Mesendoderm (in vitro differentiated cells): Measurements from ENCODE around the gene GPC1.

ENCODE experiments used
- DNase-seq: peaks from one replicate; pipeline ENCODE4 v3.0.0; 2013
- H2AK5ac ChIP-seq: 2 replicates; pipeline ENCODE4 v1.6.1; 2013; ENCODE audit warnings: low read length, inconsistent platforms
- H2BK120ac ChIP-seq: 2 replicates; pipeline ENCODE4 v1.6.1; 2013; ENCODE audit warnings: low read depth, mild to moderate bottlenecking, low read length, moderate library complexity, mixed read lengths
- H2BK15ac ChIP-seq: replicated peaks from 2 replicates; pipeline ENCODE4 v1.6.1; 2013; ENCODE audit warnings: low read depth, mild to moderate bottlenecking, moderate library complexity
- H2BK5ac ChIP-seq: 2 replicates; pipeline ENCODE4 v1.6.1; 2013; ENCODE audit warnings: low read length, inconsistent platforms
- H3K18ac ChIP-seq: 2 replicates; pipeline ENCODE4 v1.6.1; 2013; ENCODE audit warnings: mild to moderate bottlenecking, low read length, mixed read lengths
- H3K23ac ChIP-seq: one replicate; pipeline ENCODE4 v1.6.1; 2013; ENCODE audit warnings: low read length
- H3K27ac ChIP-seq: 2 replicates; pipeline ENCODE4 v1.5.1; 2013; ENCODE audit warnings: low read depth, mild to moderate bottlenecking, inconsistent platforms, low read length, moderate library complexity
- H3K27me3 ChIP-seq: 2 replicates; pipeline ENCODE4 v1.6.1; 2013; ENCODE audit warnings: low read length, control low read depth, mild to moderate bottlenecking, inconsistent platforms; ENCODE audit not compliant: insufficient read depth, poor library complexity
- H3K36me3 ChIP-seq: 2 replicates; pipeline ENCODE4 v1.6.1; 2013; ENCODE audit warnings: low read length, inconsistent platforms; ENCODE audit not compliant: control insufficient read depth, insufficient read depth
- H3K4ac ChIP-seq: one replicate; pipeline ENCODE4 v1.6.1; 2013; ENCODE audit warnings: low read depth, mild to moderate bottlenecking, low read length, moderate library complexity
- H3K4me1 ChIP-seq: 2 replicates; pipeline ENCODE4 v1.6.1; 2013; ENCODE audit warnings: low read depth, low read length, inconsistent platforms; ENCODE audit not compliant: control insufficient read depth
- H3K4me2 ChIP-seq: 2 replicates; pipeline ENCODE4 v1.6.1; 2013; ENCODE audit warnings: low read length
- H3K4me3 ChIP-seq: 2 replicates; pipeline ENCODE4 v1.5.1; 2013; ENCODE audit warnings: mild to moderate bottlenecking, low read length
- H3K56ac ChIP-seq: one replicate; pipeline ENCODE4 v1.6.1; 2013; ENCODE audit warnings: low read length
- H3K79me1 ChIP-seq: 2 replicates; pipeline ENCODE4 v1.6.1; 2013; ENCODE audit warnings: low read length, inconsistent platforms
- H3K79me2 ChIP-seq: 2 replicates; pipeline ENCODE4 v1.6.1; 2013; ENCODE audit warnings: mild to moderate bottlenecking, low read length; ENCODE audit not compliant: control insufficient read depth, insufficient read depth
- H3K9ac ChIP-seq: 2 replicates; pipeline ENCODE4 v1.6.1; 2013; ENCODE audit warnings: low read length, inconsistent platforms
- H4K5ac ChIP-seq: one replicate; pipeline ENCODE4 v1.6.1; 2013; ENCODE audit warnings: low read length
- H4K8ac ChIP-seq: one replicate; pipeline ENCODE4 v1.6.1; 2013; ENCODE audit warnings: low read depth, mild to moderate bottlenecking, control low read depth, low read length, moderate library complexity
- WGBS: extraction: QIAGEN DNeasy Blood & Tissue Kit; methylation state at CpG from one replicate; pipeline ENCODE4 v1.1.7; 2013; ENCODE audit warnings: low lambda C conversion rate, missing lambda C conversion rate; ENCODE audit not compliant: insufficient coverage; ENCODE audit errors: extremely low coverage; 5-methylcytosine and 5-hydroxymethylcytosine counted together
- small RNA-seq: library from polyadenylated mRNA; stranded (forward); fragments of <200 nt; extraction: miRNeasy Mini kit (QIAGEN cat#:217004); gene quantifications from one replicate; pipeline ENCODE3, GENCODE V24; 2013; ENCODE audit not compliant: insufficient read depth

Gene GPC1

GRCh38 chr2:240512666-240513535, 77.4 kb downstream of the GPC1 start:
- H3K9ac ChIP-seq, result no peak overlapping the region
- H2BK5ac ChIP-seq, result no peak overlapping the region
- no peak overlapping the region for H2BK120ac ChIP-seq
- no peak overlapping the region for H4K8ac ChIP-seq
- H3K23ac ChIP-seq, result no peak overlapping the region
- no peak overlapping the region for H3K27ac ChIP-seq
- H3K56ac ChIP-seq, result no peak overlapping the region
- DNase-seq, result no peak
- WGBS, result no CpG with 5 or more reads among the region's 21 CpGs
- H3K4me3 ChIP-seq, result no peak overlapping the region
- H3K79me2 ChIP-seq, result no peaks in the 10 kb centered on the region
- H3K27me3 ChIP-seq, result no peaks in the 10 kb centered on the region
- H2BK15ac ChIP-seq, result no peak overlapping the region
- H3K4me2 ChIP-seq, result no peak overlapping the region
- H3K18ac ChIP-seq, result no peak overlapping the region
- no peak overlapping the region for H3K4ac ChIP-seq
- no peaks in the 10 kb centered on the region for H3K79me1 ChIP-seq
- H2AK5ac ChIP-seq, result no peak overlapping the region
- no peaks in the 10 kb centered on the region for H3K4me1 ChIP-seq
- no peaks in the 10 kb centered on the region for H3K36me3 ChIP-seq
- H4K5ac ChIP-seq, result no peak overlapping the region

GRCh38 chr2:240513549-240514287, 78.3 kb downstream of the GPC1 start:
- Histone ChIP-seq H2AK5ac (no peak overlapping the region), H2BK120ac (no peak overlapping the region), H3K4me3 (no peak overlapping the region), H3K23ac (no peak overlapping the region), H3K4me1 (no peaks in the 10 kb centered on the region), H3K4ac (no peak overlapping the region), H3K79me2 (no peaks in the 10 kb centered on the region), H3K56ac (no peak overlapping the region), H4K5ac (no peak overlapping the region), H2BK5ac (no peak overlapping the region), H3K27ac (no peak overlapping the region), H2BK15ac (no peak overlapping the region), H3K4me2 (no peak overlapping the region), H3K79me1 (no peaks in the 10 kb centered on the region), H3K27me3 (no peaks in the 10 kb centered on the region), H4K8ac (no peak overlapping the region), H3K9ac (no peak overlapping the region), H3K18ac (no peak overlapping the region), H3K36me3 (no peaks in the 10 kb centered on the region)
- DNase-seq, result peak; percentile 70
- WGBS, result no CpG with 5 or more reads among the region's 13 CpGs

DNA sequence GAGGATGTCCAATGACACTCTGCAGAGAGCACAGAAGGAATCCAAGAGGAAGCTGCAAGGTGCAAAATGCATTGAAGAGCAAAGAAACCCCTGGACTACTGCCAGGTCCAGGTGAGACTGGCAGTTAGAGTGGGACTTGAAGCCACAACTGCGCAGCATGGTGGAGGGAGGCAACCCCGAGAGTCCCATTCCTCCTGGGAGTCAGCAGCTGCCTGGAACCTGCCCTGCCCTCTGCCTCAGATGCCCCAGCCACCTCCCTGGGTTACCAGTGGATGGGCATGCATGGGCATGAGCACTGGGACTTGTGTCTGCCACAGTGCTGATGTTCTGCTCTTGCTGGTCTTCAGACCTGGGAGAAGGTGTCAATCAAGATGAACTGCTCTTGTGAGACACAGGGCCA, 79.2 kb downstream of the GPC1 start:
- Histone ChIP-seq H2BK15ac (no peak overlapping the region), H2AK5ac (no peak overlapping the region), H2BK120ac (no peak overlapping the region), H3K36me3 (no peaks in the 10 kb centered on the region), H3K27me3 (peaks cover 2% of the 10 kb centered on the region), H3K9ac (no peak overlapping the region), H3K18ac (no peak overlapping the region), H2BK5ac (no peak overlapping the region), H3K4me2 (no peak overlapping the region), H4K8ac (no peak overlapping the region), H3K79me2 (no peaks in the 10 kb centered on the region), H3K4me1 (no peaks in the 10 kb centered on the region), H3K4ac (no peak overlapping the region), H3K56ac (no peak overlapping the region), H3K27ac (no peak overlapping the region), H3K4me3 (no peak overlapping the region), H3K23ac (no peak overlapping the region), H3K79me1 (no peaks in the 10 kb centered on the region), H4K5ac (no peak overlapping the region)
- no peak for DNase-seq
- no CpG with 5 or more reads among the region's 2 CpGs for WGBS

- DNase-seq, result no peak
- H3K4ac ChIP-seq, result no peak overlapping the region
- H3K4me1 ChIP-seq, result no peaks in the 10 kb centered on the region
- H4K5ac ChIP-seq, result no peak overlapping the region
- H3K4me3 ChIP-seq, result no peak overlapping the region
- no peaks in the 10 kb centered on the region for H3K79me2 ChIP-seq
- H4K8ac ChIP-seq, result no peak overlapping the region
- no peak overlapping the region for H3K27ac ChIP-seq
- H3K79me1 ChIP-seq, result no peaks in the 10 kb centered on the region
- no CpG with 5 or more reads among the region's 4 CpGs for WGBS
- H2AK5ac ChIP-seq, result no peak overlapping the region
- H3K18ac ChIP-seq, result no peak overlapping the region
- H3K36me3 ChIP-seq, result no peaks in the 10 kb centered on the region
- H2BK5ac ChIP-seq, result no peak overlapping the region
- H3K23ac ChIP-seq, result no peak overlapping the region
- H3K4me2 ChIP-seq, result no peak overlapping the region
- peaks cover 5% of the 10 kb centered on the region for H3K27me3 ChIP-seq
- no peak overlapping the region for H3K9ac ChIP-seq
- no peak overlapping the region for H3K56ac ChIP-seq
- no peak overlapping the region for H2BK120ac ChIP-seq
- no peak overlapping the region for H2BK15ac ChIP-seq
Measured at GRCh38 chr2:240517342-240517741, 81.9 kb downstream of the GPC1 start.

Small RNAs within 50 kb of the gene (small RNA-seq; reads per million reads assigned to genes)
- 238 reads per million, percentile 97 among the genes with 10 or more reads in this experiment for gene MIR149
